SK-N-SH (cell line): Measurements from ENCODE around the gene MEF2A. TPM values are rescaled to one million over a fixed set of nuclear protein-coding genes. Genes with fewer than 3 reads are reported as not detected.

Source experiments
- CTCF ChIA-PET: fragments of 300-600, 350-600 bp; formaldehyde crosslinking; extraction: SDS; loops from one replicate; lab custom pipeline; 2021; lab: Yijun Ruan, JAX
- POLR2A ChIA-PET: fragments of 350-600 bp; sonication (Branson Sonifier 250); formaldehyde crosslinking; extraction: SDS; loops from one replicate; lab custom pipeline; 2020; ENCODE audit warnings: antibody characterized with exemption, inconsistent platforms; lab: Yijun Ruan, JAX
- DNase-seq: peaks from one replicate; pipeline ENCODE4 v3.0.0; 2012
- H2AFZ ChIP-seq: fragments of 200-600 bp; sonication (generic); 2 replicates; pipeline ENCODE4 v1.8.1; 2016; ENCODE audit warnings: antibody characterized with exemption, mild to moderate bottlenecking, low read depth
- H3F3A ChIP-seq: fragments of 200-600 bp; sonication (generic); replicated peaks from 2 replicates; pipeline ENCODE3; 2016; ENCODE audit warnings: antibody characterized with exemption, mild to moderate bottlenecking; ENCODE audit not compliant: insufficient read depth
- H3K27ac ChIP-seq, 2 experiments: fragments of 200-500 bp in 1 of 2; fragments of 200-600 bp in 1 of 2; sonication (Bioruptor generic) in 1 of 2; sonication (generic), shearing (Covaris generic) in 1 of 2; 2 replicates each; pipeline versions ENCODE4 v1.5.1 to v1.6.1; 2014 to 2016; ENCODE audit warnings: low read depth in 2 of 2, inconsistent platforms in 1 of 2, low read length in 1 of 2, mild to moderate bottlenecking in 1 of 2, mixed read lengths in 1 of 2
- H3K27me3 ChIP-seq: fragments of 200-600 bp; sonication (generic), shearing (Covaris generic); 2 replicates; pipeline ENCODE4 v1.6.1; 2016; ENCODE audit warnings: mixed run types; ENCODE audit not compliant: insufficient read depth
- H3K36me3 ChIP-seq, 2 experiments: fragments of 200-500 bp in 1 of 2; fragments of 200-600 bp in 1 of 2; sonication (Bioruptor generic) in 1 of 2; sonication (generic) in 1 of 2; replicated peaks in 1 of 2; 2 replicates each; pipeline versions ENCODE3 to v1.5.1; 2014 to 2016; ENCODE audit warnings: low read length in 1 of 2, mild to moderate bottlenecking in 1 of 2; ENCODE audit not compliant: insufficient read depth in 2 of 2, control insufficient read depth in 1 of 2
- H3K4me1 ChIP-seq, 2 experiments: fragments of 200-500 bp in 1 of 2; fragments of 200-600 bp in 1 of 2; sonication (Bioruptor generic) in 1 of 2; sonication (generic), shearing (Covaris generic) in 1 of 2; 2 replicates each; pipeline versions ENCODE4 v1.5.1 to v1.6.1; 2014 to 2016; ENCODE audit warnings: low read depth in 1 of 2, low read length in 1 of 2, mixed run types in 1 of 2; ENCODE audit not compliant: insufficient read depth in 2 of 2, control insufficient read depth in 1 of 2
- H3K4me2 ChIP-seq: fragments of 200-600 bp; sonication (generic), shearing (Covaris generic); 2 replicates; pipeline ENCODE4 v1.6.1; 2017; ENCODE audit warnings: mixed run types
- H3K4me3 ChIP-seq, 2 experiments: fragments of 200-500 bp in 1 of 2; fragments of 200-600 bp in 1 of 2; sonication (Bioruptor generic) in 1 of 2; sonication (generic), shearing (Covaris generic) in 1 of 2; 2 replicates each; pipeline versions ENCODE4 v1.5.1 to v1.8.1; 2014 to 2016; ENCODE audit warnings: low read depth in 2 of 2, inconsistent platforms in 1 of 2, low read length in 1 of 2, mild to moderate bottlenecking in 1 of 2, mixed read lengths in 1 of 2, moderate library complexity in 1 of 2
- H3K79me2 ChIP-seq: fragments of 200-600 bp; sonication (generic); 2 replicates; pipeline ENCODE4 v1.8.1; 2017; ENCODE audit warnings: mild to moderate bottlenecking; ENCODE audit not compliant: insufficient read depth
- H3K9ac ChIP-seq: fragments of 200-600 bp; sonication (generic); 2 replicates; pipeline ENCODE4 v1.6.1; 2017; ENCODE audit warnings: mixed run types
- H3K9me2 ChIP-seq: fragments of 200-600 bp; sonication (generic); 2 replicates; pipeline ENCODE4 v1.6.1; 2017; ENCODE audit warnings: mixed run types
- H3K9me3 ChIP-seq: fragments of 200-600 bp; sonication (generic); 2 replicates; pipeline ENCODE4 v1.6.1; 2017; ENCODE audit warnings: mixed run types, mild to moderate bottlenecking, moderate library complexity
- H4K20me1 ChIP-seq: fragments of 200-600 bp; sonication (generic); 2 replicates; pipeline ENCODE4 v1.6.1; 2017; ENCODE audit warnings: mild to moderate bottlenecking, mixed run types; ENCODE audit not compliant: insufficient read depth
- CTCF ChIP-seq: fragments of 200-600 bp; sonication (generic); IDR thresholded peaks from 2 replicates; pipeline ENCODE4 v1.6.1; 2017; ENCODE audit warnings: antibody characterized with exemption, mild to moderate bottlenecking, moderate library complexity
- ELF1 ChIP-seq: IDR thresholded peaks from 2 replicates; pipeline ENCODE4 v1.4.0; 2012
- EP300 ChIP-seq, 2 experiments: IDR thresholded peaks; 2 replicates each; pipeline versions ENCODE4 v1.4.0 to v1.6.1; 2012; ENCODE audit warnings: borderline replicate concordance in 1 of 2, low read depth in 1 of 2, low read length in 1 of 2
- EZH2phosphoT487 ChIP-seq: fragments of 200-600 bp; sonication (generic); IDR thresholded peaks from 2 replicates; pipeline ENCODE4 v1.6.1; 2017; ENCODE audit warnings: low read depth, mixed run types, mild to moderate bottlenecking, antibody characterized with exemption, moderate library complexity, borderline replicate concordance
- FOXM1 ChIP-seq: IDR thresholded peaks from 2 replicates; pipeline ENCODE4 v1.4.0; 2012; ENCODE audit warnings: low read depth, mild to moderate bottlenecking
- GATA2 ChIP-seq: sonication (generic); formaldehyde crosslinking; IDR thresholded peaks from 2 replicates; pipeline ENCODE4 v1.5.0; 2020; ENCODE audit warnings: mild to moderate bottlenecking, missing genetic modification reagents
- IRF3 ChIP-seq: fragments of 150-350 bp; IDR thresholded peaks from 2 replicates; pipeline ENCODE4 v1.6.1; 2016; ENCODE audit warnings: mild to moderate bottlenecking, low read depth, low read length
- JUND ChIP-seq: IDR thresholded peaks from 2 replicates; pipeline ENCODE4 v1.4.0; 2012
- MXI1 ChIP-seq: IDR thresholded peaks from 2 replicates; pipeline ENCODE4 v1.6.1; 2012; ENCODE audit warnings: mild to moderate bottlenecking, low read depth, low read length, improper control_type of control experiment
- NFIC ChIP-seq: IDR thresholded peaks from 2 replicates; pipeline ENCODE4 v1.4.0; 2012; ENCODE audit warnings: borderline replicate concordance
- PBX3 ChIP-seq: IDR thresholded peaks from 2 replicates; pipeline ENCODE4; 2012
- POLR2AphosphoS5 ChIP-seq: IDR thresholded peaks from 2 replicates; pipeline ENCODE4 v1.6.1; 2012; ENCODE audit warnings: low read depth, low read length
- RFX5 ChIP-seq: IDR thresholded peaks from 2 replicates; pipeline ENCODE4 v1.6.1; 2012; ENCODE audit warnings: mild to moderate bottlenecking, improper control_type of control experiment, low read length
- TAF1 ChIP-seq: IDR thresholded peaks from 2 replicates; pipeline ENCODE4 v1.6.1; 2012; ENCODE audit warnings: low read depth, mild to moderate bottlenecking, low read length, moderate library complexity, borderline replicate concordance
- TCF12 ChIP-seq: IDR thresholded peaks from 2 replicates; pipeline ENCODE4 v1.4.0; 2012
- TEAD4 ChIP-seq: IDR thresholded peaks from 2 replicates; pipeline ENCODE4 v1.4.0; 2012; ENCODE audit warnings: mild to moderate bottlenecking, borderline replicate concordance; ENCODE audit not compliant: insufficient read depth
- USF1 ChIP-seq: IDR thresholded peaks from 2 replicates; pipeline ENCODE4 v1.4.0; 2012; ENCODE audit warnings: low read depth, borderline replicate concordance
- USF2 ChIP-seq: fragments of 150-350 bp; IDR thresholded peaks from 2 replicates; pipeline ENCODE4 v1.6.1; 2017; ENCODE audit warnings: antibody characterized with exemption, low read length, low read depth, borderline replicate concordance
- ZBTB33 ChIP-seq: IDR thresholded peaks from 2 replicates; pipeline ENCODE4 v1.4.0; 2012; ENCODE audit warnings: low read depth, borderline replicate concordance
- WGBS: methylation state at CpG from one replicate; pipeline ENCODE4 v1.1.6; 2017; ENCODE audit warnings: low lambda C conversion rate; 5-methylcytosine and 5-hydroxymethylcytosine counted together
- polyA plus RNA-seq, 3 experiments: library from polyadenylated mRNA; depleted of rRNA; stranded (reverse); fragments of >200 nt; gene quantifications; 2 replicates each; pipeline ENCODE4 v1.2.3, GENCODE V29; 2012

The MEF2A gene
- polyA plus RNA-seq, 1 of the 3 experiments (the other 2 are of a cell fraction), result 20.9 TPM

GRCh38 chr15:99633655-99634054, 67.9 kb downstream of the MEF2A start:
- H3K79me2 ChIP-seq, result peaks cover 70% of the 10 kb centered on the region
- H3K27me3 ChIP-seq, result no peaks in the 10 kb centered on the region
- no peak overlapping the region for H3K9ac ChIP-seq
- no peak for TF ChIP-seq PBX3
- no peak for TF ChIP-seq JUND
- TF ChIP-seq ZBTB33, result no peak
- TF ChIP-seq GATA2 (CRISPR knock-in tag), result no peak
- no peak for TF ChIP-seq FOXM1
- TF ChIP-seq TEAD4, result no peak
- TF ChIP-seq CTCF, result no peak
- no peak for TF ChIP-seq IRF3
- TF ChIP-seq TAF1, result no peak
- no peak overlapping the region for H3K4me2 ChIP-seq
- CTCF ChIA-PET, result no interaction called here
- H3K36me3 ChIP-seq, result peaks cover 19 to 36% of the 10 kb centered on the region in 2 experiments
- WGBS, result 98% methylated on average over 2 of the region's 2 CpGs
- H3K9me2 ChIP-seq, result no peaks in the 10 kb centered on the region
- H3K9me3 ChIP-seq, result no peaks in the 10 kb centered on the region
- H4K20me1 ChIP-seq, result no peaks in the 10 kb centered on the region
- no peaks in the 10 kb centered on the region for H3F3A ChIP-seq
- POLR2A ChIA-PET, result no interaction called here
- H3K4me3 ChIP-seq, result no peak overlapping the region
- H2AFZ ChIP-seq, result no peak overlapping the region
- H3K27ac ChIP-seq, result no peak overlapping the region
- DNase-seq, result no peak
- no peaks in the 10 kb centered on the region for H3K4me1 ChIP-seq

- Histone ChIP-seq H3K9me2 (no peaks in the 10 kb centered on the region), H3K4me3 (no peak overlapping the region), H3K9me3 (no peaks in the 10 kb centered on the region), H2AFZ (no peak overlapping the region), H3K27me3 (no peaks in the 10 kb centered on the region), H3K36me3 (peaks cover 19 to 36% of the 10 kb centered on the region in 2 experiments), H3K27ac (no peak overlapping the region), H4K20me1 (no peaks in the 10 kb centered on the region), H3K4me1 (no peaks in the 10 kb centered on the region), H3F3A (no peaks in the 10 kb centered on the region), H3K9ac (no peak overlapping the region), H3K79me2 (peaks cover 65% of the 10 kb centered on the region), H3K4me2 (no peak overlapping the region)
- CTCF ChIA-PET, result no interaction called here
- POLR2A ChIA-PET, result no interaction called here
- 96% methylated on average over 3 of the region's 3 CpGs for WGBS
- DNase-seq, result no peak
- TF ChIP-seq TAF1 (no peak), MXI1 (no peak), TCF12 (no peak), USF2 (no peak), ELF1 (no peak), POLR2AphosphoS5 (no peak), FOXM1 (no peak), RFX5 (no peak), EP300 (IDR thresholded peaks at IDR 0.05; ENCODE audit: borderline replicate concordance in 1 of 2, low read depth in 1 of 2, low read length in 1 of 2) (no peak), NFIC (no peak), EZH2phosphoT487 (no peak), USF1 (no peak), TEAD4 (no peak), GATA2 (CRISPR knock-in tag) (no peak)
Measured at GRCh38 chr15:99634576-99634975, 68.8 kb downstream of the MEF2A start.
